ENCODE measurements around the gene INO80E.

INO80E gene

DNA sequence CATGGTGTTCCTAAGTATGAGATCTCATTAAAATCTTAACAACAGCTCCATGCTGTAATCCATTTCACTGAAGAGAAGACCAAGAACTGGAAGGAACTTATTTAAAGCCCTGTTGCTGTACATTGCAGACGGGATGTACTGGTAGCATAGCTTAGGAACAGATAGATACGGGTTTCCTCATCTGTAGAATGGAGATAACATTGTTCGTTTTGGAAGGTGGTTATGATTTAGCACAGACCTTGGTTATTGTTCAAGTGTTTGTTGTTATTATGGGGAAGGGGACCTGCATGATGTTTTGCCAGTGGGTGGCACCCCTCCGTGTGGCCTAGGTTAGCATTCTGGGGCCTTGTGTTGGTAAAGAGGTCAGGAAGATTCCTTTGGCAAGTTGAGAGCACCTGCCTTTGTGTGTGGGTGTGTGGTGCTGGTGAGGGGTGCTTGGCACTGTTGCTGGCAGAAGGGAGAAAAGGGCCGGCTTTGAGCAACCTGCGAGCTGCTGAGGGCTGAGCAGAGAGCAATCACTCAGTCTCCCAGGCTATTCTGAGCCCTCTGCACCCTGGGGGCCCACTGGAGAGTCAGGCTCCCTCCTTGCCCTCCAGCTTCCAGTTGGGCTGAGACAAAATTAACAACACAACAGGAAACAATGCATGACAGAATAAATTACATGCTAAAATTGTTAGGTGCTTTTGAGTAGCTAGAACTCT is 20.1 kb upstream of the INO80E start:
- DNase-seq = no peak

DNA sequence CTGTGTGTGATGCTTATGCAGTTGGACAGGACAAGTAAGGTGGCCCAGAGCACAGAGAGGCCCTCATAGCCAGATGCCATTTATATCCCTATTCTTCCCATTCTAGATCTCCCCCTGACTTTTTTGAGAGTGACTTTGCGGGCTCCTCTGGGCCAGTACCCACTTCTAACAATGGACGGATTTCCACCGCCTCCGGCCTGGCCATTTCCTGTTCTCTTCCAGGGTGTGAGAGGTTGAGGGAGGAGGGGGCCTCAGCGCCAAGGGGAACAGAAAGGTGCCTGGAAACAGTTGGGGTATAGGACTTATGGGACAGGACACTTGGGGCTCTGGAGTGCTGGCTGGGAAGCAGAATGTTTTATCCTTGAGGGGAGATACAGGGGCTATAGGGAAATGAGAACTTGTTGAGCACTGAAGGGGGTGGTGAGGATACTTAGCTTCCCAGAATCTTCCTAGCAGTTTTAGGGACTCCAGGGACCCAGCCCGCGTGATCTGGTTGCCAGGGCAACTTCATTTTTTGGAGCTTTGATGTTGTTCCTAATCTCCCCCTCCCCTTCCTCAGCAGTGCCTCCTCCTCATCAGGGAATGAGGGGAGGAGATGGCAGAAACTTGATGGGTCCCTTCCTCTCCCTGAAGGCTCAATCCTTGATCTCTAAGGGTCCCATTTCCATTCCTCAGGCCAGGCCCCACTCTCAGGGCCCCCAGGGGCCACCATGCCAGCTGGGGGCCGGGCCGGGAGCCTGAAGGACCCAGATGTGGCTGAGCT is 18.8 kb upstream of the INO80E start:
- DNase-seq = no peak

DNA sequence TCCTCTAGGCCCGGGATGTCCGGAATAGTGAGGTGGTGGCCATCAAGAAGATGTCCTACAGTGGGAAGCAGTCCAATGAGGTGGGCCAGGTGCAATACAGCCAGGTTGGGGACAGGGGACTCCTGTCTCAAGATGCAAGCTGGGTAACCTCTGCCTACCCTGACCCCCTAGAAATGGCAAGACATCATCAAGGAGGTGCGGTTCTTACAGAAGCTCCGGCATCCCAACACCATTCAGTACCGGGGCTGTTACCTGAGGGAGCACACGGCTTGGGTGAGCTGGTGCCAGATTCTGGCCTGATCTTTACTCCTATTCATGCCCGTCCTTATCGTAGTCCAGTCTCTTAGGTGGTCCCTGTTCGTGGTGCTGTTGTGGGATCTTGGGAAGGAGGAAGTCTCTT is 18.0 kb upstream of the INO80E start:
- DNase-seq = no peak

- DNase-seq = no peak
Observed at GRCh38 chr16:29978564-29979270, 17.3 kb upstream of the INO80E start.

GRCh38 chr16:29982560-29983419 is 13.3 kb upstream of the INO80E start:
- no peak for DNase-seq

DNA sequence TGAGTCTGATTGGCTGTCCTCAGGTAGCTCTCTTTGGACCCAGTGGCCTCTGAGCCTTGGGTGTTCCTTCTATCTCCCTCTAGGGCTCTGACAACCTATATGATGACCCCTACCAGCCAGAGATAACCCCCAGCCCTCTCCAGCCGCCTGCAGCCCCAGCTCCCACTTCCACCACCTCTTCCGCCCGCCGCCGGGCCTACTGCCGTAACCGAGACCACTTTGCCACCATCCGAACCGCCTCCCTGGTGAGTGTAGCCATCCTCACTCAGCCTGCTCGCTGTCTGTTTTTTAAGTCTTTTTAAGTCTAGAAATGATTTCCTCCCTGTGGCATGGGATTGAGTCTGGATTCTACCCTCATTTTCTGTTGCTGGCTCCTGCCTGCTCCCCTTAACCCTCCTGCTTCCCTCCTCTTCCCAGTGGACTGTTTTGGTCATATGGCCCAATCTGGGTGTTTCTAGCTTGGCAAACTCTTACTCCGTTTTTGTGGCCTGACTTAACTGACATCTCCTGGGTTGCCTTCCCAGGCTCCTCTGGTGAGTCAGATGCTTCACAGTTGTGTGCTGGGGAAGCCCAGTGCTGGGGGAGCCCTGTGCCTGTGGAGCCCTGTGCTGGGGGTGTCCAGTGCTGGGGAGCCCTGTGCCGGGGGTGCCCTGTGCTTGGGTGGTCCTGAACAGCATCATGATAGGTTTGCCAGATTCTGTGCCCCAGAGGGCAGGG is 12.5 kb upstream of the INO80E start:
- DNase-seq = no peak

DNA sequence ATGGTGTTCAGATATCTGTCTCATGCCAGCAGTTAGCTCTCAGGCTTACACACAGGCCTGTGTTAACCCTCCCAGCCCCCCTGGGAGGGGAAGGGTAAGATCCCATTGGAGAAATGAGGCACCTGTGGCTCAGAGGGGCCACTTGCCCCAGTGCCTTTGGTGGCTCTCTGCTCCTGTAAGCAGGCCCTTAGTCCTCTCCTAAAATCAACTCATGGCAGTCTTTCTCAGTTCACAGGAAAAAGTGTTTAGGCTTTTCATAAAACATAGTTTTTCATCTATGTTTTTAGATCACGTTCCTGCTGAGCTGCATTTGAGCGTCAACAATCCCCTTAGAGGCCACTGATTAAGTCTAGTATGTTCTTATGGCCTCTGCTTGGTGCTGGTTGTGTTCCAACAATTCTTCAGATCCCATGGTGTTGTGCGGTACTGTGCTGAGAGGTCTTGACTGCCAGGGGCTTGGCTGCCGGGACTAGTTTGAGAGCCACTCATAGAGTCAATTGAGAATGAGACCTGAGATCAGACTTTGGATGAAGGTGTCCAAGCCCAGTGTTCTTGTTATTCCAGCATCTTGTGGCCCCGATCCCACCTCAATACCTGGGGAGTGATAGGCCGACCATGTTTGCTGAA is 11.8 kb upstream of the INO80E start:
- no peak for DNase-seq

DNA sequence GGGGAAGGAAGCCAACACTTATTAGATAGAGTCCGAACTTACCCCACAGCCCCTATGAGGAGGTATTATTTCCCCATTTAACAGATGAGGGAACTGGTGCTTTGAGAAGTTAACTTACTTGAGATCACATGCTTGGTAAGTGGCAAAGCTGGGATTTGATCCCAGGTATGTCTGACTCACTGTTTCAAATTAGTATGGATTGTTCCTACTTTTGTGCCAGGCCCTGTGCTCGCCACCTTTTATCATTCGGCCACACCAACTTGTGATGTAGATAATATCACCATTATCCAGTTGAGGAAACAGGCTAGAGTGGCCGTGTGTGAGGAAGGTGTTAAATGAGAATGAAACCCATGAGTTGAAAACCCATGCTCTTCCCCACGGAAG is 11.3 kb upstream of the INO80E start:
- DNase-seq = no peak

DNA sequence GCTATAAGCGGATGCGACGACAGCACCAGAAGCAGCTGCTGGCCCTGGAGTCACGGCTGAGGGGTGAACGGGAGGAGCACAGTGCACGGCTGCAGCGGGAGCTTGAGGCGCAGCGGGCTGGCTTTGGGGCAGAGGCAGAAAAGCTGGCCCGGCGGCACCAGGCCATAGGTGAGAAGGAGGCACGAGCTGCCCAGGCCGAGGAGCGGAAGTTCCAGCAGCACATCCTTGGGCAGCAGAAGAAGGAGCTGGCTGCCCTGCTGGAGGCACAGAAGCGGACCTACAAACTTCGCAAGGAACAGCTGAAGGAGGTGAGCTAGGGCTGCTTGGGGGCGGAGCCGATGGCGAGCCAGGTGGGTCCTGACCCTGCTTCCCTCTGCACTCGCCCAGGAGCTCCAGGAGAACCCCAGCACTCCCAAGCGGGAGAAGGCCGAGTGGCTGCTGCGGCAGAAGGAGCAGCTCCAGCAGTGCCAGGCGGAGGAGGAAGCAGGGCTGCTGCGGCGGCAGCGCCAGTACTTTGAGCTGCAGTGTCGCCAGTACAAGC is 10.7 kb upstream of the INO80E start:
- no peak for DNase-seq

DNA sequence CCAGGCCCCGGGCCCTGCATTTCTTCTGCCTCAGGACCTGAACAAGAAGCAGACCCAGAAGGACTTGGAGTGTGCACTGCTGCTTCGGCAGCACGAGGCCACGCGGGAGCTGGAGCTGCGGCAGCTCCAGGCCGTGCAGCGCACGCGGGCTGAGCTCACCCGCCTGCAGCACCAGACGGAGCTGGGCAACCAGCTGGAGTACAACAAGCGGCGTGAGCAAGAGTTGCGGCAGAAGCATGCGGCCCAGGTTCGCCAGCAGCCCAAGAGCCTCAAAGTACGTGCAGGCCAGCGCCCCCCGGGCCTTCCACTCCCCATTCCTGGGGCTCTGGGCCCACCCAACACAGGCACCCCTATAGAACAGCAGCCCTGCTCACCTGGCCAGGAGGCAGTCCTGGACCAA is 9.8 kb upstream of the INO80E start:
- no peak for DNase-seq

DNA sequence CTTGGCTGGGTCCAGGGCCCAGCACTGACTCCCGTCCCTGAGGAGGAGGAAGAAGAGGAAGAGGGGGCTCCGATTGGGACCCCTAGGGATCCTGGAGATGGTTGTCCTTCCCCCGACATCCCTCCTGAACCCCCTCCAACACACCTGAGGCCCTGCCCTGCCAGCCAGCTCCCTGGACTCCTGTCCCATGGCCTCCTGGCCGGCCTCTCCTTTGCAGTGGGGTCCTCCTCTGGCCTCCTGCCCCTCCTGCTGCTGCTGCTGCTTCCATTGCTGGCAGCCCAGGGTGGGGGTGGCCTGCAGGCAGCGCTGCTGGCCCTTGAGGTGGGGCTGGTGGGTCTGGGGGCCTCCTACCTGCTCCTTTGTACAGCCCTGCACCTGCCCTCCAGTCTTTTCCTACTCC is 9.1 kb upstream of the INO80E start:
- DNase-seq = no peak

DNA sequence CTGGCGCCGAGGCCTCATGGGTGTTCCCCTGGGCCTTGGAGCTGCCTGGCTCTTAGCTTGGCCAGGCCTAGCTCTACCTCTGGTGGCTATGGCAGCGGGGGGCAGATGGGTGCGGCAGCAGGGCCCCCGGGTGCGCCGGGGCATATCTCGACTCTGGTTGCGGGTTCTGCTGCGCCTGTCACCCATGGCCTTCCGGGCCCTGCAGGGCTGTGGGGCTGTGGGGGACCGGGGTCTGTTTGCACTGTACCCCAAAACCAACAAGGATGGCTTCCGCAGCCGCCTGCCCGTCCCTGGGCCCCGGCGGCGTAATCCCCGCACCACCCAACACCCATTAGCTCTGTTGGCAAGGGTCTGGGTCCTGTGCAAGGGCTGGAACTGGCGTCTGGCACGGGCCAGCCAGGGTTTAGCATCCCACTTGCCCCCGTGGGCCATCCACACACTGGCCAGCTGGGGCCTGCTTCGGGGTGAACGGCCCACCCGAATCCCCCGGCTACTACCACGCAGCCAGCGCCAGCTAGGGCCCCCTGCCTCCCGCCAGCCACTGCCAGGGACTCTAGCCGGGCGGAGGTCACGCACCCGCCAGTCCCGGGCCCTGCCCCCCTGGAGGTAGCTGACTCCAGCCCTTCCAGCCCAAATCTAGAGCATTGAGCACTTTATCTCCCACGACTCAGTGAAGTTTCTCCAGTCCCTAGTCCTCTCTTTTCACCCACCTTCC is 8.5 kb upstream of the INO80E start:
- DNase-seq = no peak

GRCh38 chr16:29988346-29989075 is 7.5 kb upstream of the INO80E start:
- no peak for DNase-seq

GRCh38 chr16:29989111-29989858 is 6.8 kb upstream of the INO80E start:
- DNase-seq = no peak

GRCh38 chr16:29990034-29990433 is 6.0 kb upstream of the INO80E start:
- no peak for DNase-seq

DNA sequence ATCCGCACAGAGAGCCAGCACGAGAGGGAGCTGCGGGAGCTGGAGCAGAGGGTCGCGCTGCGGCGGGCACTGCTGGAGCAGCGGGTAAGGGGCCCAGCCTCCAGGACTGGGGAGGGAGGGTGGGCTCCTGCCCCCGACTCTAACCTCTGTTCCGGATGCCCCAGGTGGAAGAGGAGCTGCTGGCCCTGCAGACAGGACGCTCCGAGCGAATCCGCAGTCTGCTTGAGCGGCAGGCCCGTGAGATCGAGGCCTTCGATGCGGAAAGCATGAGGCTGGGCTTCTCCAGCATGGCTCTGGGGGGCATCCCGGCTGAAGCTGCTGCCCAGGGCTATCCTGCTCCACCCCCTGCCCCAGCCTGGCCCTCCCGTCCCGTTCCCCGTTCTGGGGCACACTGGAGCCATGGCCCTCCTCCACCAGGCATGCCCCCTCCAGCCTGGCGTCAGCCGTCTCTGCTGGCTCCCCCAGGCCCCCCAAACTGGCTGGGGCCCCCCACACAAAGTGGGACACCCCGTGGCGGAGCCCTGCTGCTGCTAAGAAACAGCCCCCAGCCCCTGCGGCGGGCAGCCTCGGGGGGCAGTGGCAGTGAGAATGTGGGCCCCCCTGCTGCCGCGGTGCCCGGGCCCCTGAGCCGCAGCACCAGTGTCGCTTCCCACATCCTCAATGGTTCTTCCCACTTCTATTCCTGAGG is 5.0 kb upstream of the INO80E start:
- no peak for DNase-seq

DNA sequence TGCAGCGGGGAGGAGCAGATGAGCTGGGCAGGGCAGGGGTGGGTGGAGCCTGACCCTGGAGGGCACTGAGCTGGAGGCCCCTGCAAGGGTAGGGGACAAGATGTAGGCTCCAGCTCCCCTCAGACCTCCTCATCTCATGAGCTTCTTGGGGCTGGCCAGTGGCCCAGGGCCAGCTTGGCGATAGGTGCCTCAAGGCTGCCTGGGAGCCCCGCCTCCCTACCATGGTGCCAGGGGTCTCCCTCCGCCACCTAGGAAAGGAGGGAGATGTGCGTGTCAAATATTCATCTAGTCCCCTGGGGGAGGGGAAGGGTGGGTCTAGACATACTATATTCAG is 4.5 kb upstream of the INO80E start:
- DNase-seq = no peak

GRCh38 chr16:29992344-29992967 is 3.6 kb upstream of the INO80E start:
- no peak for DNase-seq
